ENCODE measurements around the gene PPIH.
A peak's percentile ranks its signal among the peaks of the same experiment; 100 is the strongest.
"Not testable (repeated sequence)": the region's sequence is repeated elsewhere in the genome, so short reads cannot be mapped to it uniquely, and the experiment has no call there.

The PPIH gene

GRCh38 chr1:42657981-42658876 is at the start of gene PPIH:
TSS of gene PPIH (plus strand) at chr1:42658423. CDS start at chr1:42658447, 24 bp downstream.
- DNase-seq: peak; percentile 97

- no peak for DNase-seq
Measured at GRCh38 chr1:42613803-42614131, 44.5 kb upstream of the PPIH start.

- DNase-seq: no peak
Measured at GRCh38 chr1:42618866-42619265, 39.4 kb upstream of the PPIH start.

GRCh38 chr1:42620307-42620706 is 37.9 kb upstream of the PPIH start:
- no peak for DNase-seq

GRCh38 chr1:42621180-42621579 is 37.0 kb upstream of the PPIH start:
- not testable (repeated sequence) for DNase-seq

- DNase-seq: not testable (repeated sequence)
Measured at GRCh38 chr1:42627205-42627604, 31.0 kb upstream of the PPIH start.

GRCh38 chr1:42639116-42639515 is 19.1 kb upstream of the PPIH start:
- no peak for DNase-seq

- no peak for DNase-seq
Measured at GRCh38 chr1:42646056-42646455, 12.2 kb upstream of the PPIH start.

- DNase-seq: no peak
Measured at GRCh38 chr1:42657201-42657600, 1.0 kb upstream of the PPIH start.

GRCh38 chr1:42658877-42659337 is 684 bp downstream of the PPIH start:
- DNase-seq: no peak

- no peak for DNase-seq
Measured at GRCh38 chr1:42660907-42661500, 2.8 kb downstream of the PPIH start.

GRCh38 chr1:42669936-42670335 is 11.7 kb downstream of the PPIH start:
- DNase-seq: no peak

- no peak for DNase-seq
Measured at GRCh38 chr1:42670425-42670824, 12.2 kb downstream of the PPIH start.

- no peak for DNase-seq
Measured at GRCh38 chr1:42674214-42674613, 16.0 kb downstream of the PPIH start.

- DNase-seq: no peak
Measured at GRCh38 chr1:42674682-42675081, 16.5 kb downstream of the PPIH start.

GRCh38 chr1:42675467-42675866 is 17.2 kb downstream of the PPIH start:
- no peak for DNase-seq

GRCh38 chr1:42676534-42677087 is 18.4 kb downstream of the PPIH start:
- no peak for DNase-seq

- DNase-seq: no peak
Measured at GRCh38 chr1:42679364-42679983, 21.3 kb downstream of the PPIH start.

- no peak for DNase-seq
Measured at GRCh38 chr1:42680055-42680454, 21.8 kb downstream of the PPIH start.

GRCh38 chr1:42680921-42681683 is 22.9 kb downstream of the PPIH start:
- DNase-seq: peak; percentile 25

- DNase-seq: peak; percentile 96
Measured at GRCh38 chr1:42681741-42682483, 23.7 kb downstream of the PPIH start, which contains the start of gene YBX1. TSS of gene YBX1 (plus strand) at chr1:42682418. CDS start at chr1:42682566, 148 bp downstream.

GRCh38 chr1:42682484-42682738 is 24.2 kb downstream of the PPIH start:
- not testable (repeated sequence) for DNase-seq
